RKO (cell line): ENCODE measurements around the gene MAP3K4.

ENCODE experiments used
- DNase-seq: peaks from one replicate; pipeline ENCODE4 v3.0.0-alpha.2; 2016; ENCODE audit warnings: low spot score

MAP3K4 gene

DNA sequence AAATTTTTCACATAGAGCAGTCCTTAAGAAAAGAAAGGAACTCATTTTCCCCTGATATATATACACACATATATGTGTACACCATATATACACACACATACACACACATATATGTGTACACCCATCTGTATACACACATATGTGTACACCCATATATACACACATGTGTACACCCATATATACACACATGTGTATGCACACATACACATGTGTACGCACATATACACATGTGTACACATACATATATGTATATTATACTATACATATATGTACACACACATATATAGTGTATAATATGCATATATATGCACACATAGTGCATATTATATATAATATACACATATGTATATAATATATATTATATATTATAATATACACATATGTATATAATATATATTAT, 9.1 kb downstream of the MAP3K4 start:
- DNase-seq: no peak

DNA sequence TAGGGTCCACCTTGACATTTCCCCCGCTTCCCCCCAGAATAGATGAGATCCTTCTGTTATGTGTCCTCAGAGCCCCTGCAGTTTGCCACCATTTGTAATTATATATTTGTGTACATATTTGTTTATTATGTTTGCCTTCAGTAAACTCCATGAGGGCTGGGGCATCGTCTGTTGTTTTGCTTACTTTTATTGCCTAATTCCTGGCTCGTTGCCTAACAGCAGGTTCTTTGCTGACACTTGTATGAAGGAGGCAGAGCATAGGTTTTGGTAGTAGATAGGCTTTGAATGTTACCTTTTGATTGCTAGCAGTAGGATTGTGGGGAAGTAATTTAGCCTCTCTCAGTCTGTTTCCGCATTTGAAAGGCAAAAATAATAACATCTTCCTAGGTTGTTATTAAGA, 9.9 kb downstream of the MAP3K4 start:
- no peak for DNase-seq

DNA sequence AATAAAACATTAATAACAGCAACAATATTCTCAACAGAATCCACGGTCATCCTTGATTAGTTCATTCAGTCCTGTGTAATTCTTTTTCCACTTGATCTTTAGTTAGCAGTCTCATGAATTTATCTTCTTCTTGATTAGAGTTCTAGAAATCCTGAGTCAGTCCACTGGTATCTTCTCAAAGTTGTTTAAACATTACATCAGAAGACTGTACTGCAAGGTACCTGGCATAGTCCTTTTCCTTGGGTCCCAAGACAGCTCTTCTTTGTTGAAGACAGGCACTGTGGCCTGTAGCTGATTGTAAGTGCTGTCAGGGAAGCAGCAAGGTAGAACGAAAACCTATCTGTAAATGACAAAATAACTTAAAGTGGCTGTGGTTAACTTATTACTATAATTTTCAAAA, 11.8 kb downstream of the MAP3K4 start:
- DNase-seq: no peak

DNA sequence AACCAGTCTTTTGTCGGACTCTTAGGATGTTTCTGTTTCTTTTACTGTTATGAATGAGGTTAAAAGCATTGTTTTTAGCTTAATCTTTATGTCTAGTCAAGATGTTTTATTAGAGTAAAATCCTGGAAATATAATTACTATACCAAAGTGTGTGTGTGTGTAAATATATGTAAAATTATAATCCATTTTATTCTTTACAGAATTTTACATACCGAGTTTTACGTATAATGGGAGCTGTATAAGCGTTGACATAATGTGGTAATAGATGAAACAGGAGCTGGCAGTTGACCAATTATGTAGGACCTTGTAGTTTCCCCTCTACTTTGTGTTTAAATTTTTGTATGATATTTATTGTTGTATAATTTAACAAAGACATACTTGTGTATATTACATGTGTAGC, 16.7 kb downstream of the MAP3K4 start:
- no peak for DNase-seq

DNA sequence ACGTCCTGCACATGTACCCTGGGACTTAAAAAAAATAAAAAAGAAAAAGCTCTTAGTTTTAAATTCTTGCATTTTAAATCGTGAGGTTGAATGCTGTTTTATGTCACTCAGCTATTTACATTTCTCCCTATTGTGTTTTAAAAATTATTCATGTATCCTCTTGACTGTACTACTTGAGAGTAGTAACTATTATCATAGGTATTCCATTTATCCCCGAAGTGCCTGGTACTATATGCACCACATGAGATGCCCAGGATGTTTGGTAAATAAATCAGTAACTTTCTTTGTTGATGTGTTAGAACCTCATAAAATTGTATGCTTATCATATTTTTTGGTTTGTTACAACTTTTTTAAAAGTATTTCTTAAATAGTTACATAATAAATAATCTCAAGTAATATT, 18.4 kb downstream of the MAP3K4 start:
- DNase-seq: no peak

DNA sequence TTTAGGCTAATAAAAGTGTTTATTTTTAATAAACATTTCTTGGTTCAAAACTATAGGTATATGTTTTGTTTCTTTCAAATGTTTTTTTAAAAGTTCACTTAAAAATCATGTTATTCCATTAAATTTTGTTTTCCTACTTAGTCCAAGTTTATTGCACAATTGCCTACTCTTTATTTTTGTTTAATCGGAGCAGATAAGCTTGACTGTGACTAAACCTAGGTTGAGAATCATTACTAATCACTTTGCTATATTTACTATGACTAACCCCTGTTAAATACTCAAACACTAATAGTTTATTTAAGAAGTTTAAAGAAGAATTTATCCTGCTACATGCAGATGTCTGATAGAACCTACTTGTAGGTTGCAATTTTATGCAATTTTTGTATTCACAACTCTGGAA, 18.8 kb downstream of the MAP3K4 start:
- peak; percentile 2 for DNase-seq

DNA sequence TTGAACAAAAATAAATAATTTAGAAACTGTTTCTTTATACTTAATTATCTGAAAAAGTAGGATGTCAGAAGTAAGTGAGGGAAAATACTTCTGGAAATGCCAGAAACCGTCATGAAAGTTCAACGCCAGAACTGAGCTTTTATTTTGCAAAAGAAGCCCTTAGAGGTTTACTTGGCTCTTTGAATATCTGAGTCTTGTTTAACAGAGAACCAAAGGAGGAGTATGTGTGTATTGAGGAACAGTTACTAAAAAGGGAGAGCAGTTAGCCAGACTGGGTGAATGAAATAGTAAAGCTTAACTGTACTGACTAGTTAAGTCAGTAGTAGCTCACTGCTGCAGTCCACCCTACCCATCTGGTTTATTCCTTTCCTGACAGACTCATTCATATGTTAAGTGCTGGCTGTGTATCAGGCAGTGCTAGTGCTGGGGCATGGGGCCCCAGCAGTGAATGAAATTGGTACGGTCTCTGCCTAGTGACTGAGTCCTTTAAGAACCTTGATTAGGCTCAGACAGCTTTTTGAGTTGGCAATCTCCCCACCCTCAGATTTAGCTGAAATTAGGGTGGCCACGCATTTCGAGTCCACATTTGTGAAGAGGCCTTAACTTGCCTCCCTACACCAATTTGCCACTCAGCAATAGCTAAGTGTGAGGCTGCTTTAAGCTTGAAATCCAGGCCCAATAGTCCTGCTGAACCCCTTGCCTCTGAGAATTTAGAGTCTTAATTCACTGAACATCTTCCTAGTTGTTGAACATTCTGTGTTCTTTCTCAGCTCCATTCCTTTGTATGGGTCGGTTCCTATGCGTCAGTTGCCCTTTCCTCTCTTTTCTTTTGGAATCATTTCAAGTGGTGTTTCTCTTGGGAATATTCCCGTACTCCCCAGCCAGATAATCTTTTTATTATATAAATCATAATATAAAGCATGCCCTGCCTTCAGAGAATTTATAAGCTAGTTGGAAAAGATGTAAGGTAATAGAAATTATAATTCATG, 20.2 kb downstream of the MAP3K4 start:
- no peak for DNase-seq

DNA sequence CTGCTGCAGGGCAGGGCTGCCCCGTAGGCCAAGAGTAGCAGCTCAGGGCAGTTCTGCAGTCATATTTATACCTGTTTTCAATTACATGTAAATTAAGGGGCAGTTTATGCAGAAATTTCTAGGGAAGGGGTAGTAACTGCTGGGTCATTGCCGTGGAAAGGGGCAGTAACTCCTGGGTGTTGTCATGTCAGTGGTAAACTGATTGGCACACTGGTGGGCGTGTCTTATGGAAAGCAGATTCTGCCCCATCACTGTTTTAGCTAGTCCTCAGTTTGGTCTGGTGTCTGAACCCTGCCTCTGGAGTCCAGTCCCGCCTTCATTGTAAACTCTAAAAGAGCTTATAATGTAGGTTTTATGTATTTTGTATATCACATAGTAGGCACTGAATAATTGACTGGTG, 22.1 kb downstream of the MAP3K4 start:
- no peak for DNase-seq

DNA sequence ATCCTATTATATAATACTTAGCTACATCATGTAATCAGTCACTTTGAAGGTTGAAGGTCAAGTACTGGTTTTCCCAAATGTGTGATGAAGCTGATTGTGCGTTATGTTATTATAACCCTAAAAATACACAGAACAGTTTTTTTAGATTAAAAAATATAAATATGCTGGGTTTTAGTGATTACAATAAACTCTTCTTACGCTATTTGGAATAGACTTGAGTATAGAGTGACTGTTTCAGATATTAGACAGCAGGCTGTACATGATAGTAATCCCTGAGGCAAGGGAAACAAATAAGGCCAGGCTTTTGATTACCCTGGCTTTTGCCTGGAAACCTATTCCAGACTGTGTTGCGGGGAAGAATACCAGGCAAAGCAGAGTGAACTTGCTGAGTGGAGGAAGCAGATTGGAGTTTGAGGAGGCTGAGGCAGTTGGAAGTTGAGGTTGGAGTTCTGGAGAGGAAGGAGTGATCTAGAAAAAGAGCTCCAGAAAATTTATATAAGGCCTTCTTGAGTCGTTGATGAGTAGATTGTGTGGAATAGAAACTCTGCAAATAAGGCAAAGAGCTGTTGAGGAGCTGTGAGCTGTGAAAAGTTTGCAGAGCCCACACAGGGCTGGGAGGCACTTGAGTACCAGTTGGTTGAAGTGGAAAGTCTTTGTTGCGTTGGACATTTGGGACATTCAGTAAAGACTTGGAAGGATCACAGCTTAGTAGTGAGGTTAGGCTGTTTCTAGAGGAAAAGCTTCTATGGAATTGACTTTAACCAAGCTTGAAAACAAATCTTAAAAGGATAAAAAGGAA, 26.4 kb downstream of the MAP3K4 start:
- no peak for DNase-seq

DNA sequence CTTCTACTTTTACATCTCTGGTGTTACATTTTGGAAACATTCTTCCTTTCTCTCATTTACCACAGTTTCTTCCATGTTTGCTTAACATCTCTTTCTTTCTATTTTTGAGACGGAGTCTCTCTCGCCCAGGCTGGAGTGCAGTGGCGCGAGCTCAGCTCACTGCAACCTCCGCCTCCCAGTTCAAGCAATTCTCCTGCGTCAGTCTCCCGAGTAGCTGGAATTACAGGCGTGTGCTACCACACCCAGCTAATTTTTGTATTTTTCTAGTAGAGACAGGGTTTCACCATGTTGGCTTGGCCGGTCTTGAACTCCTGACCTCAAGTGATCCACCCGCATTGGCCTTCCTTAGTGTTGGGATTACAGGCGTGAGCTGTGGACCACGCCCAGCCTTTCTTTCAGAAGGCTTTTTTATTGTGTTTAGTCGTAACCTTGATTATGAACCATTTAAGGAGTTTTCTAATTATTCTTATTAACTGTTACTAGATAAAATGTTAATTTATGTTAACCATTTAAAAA, 27.8 kb downstream of the MAP3K4 start:
- DNase-seq: no peak

DNA sequence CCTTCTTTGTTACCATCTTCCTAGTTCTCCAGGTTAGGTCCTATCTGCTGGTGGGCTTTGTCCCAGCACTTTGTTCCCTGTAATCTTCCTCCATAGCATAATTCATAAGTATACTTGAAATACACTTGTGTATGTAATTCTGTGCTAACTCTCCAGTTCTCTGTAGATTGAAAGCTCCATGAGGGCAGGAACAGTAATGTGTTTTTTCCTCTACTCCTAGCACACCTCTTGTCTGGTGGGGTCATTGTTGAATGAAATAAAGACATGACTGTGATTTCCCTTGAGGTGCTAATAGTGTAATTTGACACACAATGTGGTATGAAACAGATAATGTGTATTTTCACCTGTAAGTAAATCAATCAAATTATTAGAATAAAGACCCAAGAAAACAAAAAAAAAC, 30.0 kb downstream of the MAP3K4 start:
- DNase-seq: no peak

DNA sequence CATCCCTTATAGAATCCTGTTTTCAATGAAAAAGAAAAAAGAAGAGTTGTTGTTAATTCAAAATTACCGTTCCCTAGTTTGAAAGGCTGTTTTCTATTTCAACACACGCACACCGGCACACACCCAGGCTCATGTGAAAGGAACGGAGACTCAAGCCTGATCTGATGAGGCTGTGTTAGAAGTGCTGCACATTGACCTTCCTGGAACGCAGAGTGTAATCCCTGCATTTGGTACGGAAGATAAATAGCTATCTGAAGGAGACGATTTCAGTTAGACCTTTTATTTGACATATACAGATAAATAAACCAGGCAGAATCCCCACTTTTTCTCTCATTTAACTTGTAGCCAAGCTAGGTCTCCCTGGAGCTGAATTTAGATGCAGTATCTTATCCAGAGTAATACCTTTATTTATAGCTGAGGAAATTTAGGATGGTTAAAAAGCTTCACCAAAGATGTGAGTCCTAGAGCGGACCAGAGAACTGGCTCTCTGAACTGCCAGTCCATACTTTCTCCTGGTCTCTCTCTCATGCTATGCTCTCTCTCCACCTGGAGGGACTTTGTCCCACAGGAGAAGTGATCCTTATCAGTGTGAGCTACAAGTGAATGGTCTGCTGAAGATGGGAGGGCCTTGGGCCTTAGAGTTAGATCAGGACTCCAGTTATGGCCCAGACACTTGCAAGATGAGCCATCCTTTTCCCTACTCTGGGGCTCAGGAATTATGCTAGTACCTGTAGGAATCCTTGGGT, 30.6 kb downstream of the MAP3K4 start:
- no peak for DNase-seq

DNA sequence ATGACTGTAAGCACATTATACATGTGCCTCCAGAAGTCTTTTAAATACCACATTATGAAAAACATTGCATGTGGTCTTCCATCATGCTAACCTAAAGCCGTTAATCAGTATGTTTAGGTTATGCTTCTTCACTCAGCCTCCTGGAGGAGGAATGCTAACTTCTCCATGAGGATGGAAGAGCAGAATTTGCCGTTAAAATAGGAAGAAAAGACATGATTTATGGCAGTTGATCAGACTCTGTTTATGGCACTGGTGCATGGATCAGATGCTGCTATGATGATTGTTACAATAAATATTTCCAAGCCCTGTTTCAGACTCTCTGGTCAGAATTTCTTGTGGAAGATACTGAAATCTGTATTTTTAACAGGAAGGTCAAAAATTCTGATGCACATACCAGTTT, 31.7 kb downstream of the MAP3K4 start:
- no peak for DNase-seq

DNA sequence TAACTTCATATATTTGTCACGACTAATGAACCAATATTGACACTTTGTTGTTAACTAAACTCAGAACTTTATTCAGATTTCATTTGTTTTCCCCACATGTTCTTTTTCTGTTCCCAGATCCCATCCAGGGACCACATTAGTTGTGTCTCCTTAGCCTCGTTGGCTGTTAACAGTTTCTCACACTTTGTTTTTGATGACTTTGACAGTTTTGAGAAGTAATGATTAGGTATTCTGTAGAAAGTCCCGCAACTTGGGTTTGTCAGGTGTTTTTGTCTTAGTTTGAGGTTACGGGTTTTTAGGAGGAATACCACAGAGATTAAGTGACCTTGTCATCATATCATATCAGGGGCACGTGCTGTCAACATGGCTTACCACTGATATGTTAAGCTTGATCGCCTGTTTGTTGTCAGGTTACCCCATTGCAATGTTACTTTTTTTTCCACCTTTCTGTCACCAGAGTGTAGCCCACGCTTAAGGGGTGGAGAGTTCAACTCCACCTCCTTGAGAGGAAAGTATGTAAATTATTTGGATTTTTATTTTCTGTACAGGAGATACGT, 32.9 kb downstream of the MAP3K4 start:
- no peak for DNase-seq

DNA sequence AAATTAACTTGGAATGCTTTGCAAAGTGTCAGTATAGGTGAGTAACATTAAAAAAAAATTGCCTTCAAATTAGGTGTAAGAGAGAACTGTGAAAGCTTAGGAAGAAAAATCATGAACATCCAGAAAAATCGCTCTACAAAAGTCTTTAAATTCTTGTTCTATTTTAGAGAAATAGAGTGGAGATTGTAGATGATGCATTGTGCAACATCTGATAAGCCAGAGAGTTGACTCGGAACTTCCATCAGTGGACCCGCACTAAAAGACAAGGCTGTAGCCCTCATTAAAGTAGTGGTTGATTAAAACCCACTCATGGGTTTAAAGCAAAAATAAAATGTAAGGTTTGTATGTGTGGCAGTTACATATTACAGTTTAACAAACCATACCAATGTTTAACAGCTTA, 35.8 kb downstream of the MAP3K4 start:
- DNase-seq: no peak

DNA sequence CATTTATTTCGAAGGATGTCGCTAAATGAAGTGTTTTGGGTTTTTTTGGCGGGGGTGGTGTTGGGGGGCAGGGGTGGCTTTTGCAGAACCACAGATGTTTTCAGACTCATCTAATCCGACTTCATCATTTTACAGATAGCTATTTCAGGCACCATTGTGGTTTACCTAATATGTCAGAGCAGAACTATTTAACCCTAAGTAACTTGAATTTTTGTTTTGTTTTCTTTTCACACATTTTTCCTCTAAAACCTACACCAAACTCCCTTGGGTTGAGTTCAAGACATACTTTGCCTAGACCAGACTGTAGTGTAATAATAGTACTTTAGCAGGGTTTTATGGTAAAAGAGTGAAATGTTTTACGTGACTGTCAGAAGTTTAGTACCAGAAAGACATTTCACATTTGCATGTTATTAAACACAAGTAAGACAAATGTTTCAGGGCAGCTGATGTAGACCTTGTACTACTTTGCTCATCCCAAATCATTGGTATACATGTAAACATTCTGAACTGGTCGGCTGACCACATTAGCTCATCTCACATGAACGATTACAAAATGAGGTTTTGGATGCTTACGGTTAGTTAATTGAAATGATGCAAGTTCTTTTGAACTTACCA, 37.7 kb downstream of the MAP3K4 start:
- no peak for DNase-seq

DNA sequence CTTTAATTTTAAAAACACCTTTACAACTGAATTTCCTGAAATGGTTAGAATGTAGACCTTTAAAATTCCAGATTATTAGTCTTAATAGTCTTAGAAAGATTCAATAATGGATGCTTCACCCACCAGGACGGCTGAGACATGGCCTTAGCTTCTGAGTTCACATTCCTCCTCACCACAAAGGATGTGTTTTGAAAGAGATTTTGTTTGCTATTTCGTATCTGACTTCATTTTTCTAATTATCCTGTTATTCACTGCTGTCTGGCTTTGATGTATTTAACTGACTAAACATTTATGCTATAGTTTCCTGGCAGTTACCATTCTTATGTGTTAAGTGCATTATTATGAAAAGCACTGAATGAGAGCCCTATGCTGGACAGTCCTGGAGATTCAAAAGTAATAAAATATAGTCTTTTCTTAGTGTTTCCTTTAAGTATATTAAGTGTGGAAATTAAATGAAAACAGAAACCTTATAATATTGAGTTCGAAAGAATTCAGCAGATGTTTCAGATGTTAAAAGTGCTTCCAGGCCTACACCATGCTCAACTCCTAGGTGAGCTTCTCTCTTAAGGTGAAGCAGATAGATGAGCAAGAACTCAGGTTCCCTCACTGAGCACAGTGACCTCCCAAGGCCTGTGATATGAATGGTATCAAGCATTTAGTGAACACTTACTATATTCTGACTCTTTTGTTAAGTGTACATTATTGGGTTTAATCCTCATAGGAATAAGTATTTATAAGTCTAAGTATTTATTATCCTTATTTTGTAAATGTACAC, 40.3 kb downstream of the MAP3K4 start:
- DNase-seq: no peak

DNA sequence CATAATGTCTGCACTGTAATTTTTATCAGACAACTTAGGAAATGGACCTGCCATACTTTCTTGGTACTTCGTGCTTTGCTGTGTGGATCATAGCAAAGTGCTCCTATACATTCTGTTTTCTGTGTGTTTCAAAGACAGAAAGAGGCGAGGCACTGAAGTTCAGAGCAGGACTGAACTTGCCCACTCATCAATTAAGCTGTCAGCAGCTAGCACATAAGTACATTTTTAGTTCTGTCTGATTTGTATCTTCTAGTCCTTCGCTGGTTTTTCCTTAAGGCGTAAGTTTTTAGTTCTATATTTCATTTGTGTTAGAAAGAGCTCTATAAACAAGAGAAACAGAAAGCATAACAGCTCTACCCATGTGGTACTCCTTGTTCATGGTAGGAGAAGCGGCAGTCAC, 42.1 kb downstream of the MAP3K4 start:
- no peak for DNase-seq

DNA sequence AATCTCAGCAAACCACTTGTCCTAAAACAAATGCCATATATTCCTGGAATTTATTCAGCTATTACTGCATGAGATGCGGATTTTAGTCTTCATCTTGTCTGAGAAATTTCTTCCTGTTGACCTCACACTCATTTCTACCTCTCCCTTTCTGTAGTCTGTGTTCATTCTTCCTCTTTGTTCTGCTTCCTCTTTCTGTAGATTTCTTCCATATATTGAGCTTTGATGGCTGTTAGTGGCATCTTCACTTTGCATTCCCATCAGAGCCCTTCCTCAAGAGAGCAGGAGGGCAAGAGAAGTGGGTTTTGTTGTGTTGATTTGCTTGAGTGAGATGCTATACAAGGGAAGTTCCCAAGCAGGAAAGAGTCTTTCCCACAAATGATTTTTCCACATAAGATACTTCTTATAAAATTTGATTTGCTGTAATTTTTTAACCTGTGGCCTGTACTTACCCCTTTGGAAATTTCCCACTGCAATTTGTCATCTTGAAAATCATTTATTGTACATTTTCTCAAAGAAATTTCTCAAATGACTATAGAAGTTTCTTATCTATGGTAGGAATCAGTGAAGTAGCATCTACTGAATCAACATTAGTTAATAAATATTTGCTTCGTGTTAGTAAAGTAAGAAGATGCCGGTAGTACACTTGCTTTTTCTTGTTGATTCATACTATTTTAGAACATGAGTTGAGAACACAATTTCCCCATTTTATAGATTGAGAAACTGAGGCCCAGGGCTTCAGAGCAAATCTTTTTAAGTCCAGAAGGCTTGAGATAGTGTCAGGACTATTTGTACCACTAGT, 43.8 kb downstream of the MAP3K4 start:
- no peak for DNase-seq

DNA sequence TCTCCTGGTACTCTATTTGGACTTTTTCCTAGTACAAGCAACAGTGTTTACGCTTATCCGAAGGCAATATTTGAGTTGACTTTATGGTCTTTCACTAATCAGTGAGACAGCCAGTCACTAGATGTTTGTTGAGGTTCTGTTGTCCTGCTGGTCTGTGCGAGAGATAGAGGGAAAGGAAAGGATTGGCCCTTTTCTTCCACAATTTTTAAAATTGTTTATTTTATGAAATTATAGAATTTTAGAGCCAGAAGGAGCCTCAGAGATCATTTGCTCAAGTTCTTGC, 44.4 kb downstream of the MAP3K4 start:
- DNase-seq: no peak
